ENCODE measurements around the gene UQCR11.

DNA sequence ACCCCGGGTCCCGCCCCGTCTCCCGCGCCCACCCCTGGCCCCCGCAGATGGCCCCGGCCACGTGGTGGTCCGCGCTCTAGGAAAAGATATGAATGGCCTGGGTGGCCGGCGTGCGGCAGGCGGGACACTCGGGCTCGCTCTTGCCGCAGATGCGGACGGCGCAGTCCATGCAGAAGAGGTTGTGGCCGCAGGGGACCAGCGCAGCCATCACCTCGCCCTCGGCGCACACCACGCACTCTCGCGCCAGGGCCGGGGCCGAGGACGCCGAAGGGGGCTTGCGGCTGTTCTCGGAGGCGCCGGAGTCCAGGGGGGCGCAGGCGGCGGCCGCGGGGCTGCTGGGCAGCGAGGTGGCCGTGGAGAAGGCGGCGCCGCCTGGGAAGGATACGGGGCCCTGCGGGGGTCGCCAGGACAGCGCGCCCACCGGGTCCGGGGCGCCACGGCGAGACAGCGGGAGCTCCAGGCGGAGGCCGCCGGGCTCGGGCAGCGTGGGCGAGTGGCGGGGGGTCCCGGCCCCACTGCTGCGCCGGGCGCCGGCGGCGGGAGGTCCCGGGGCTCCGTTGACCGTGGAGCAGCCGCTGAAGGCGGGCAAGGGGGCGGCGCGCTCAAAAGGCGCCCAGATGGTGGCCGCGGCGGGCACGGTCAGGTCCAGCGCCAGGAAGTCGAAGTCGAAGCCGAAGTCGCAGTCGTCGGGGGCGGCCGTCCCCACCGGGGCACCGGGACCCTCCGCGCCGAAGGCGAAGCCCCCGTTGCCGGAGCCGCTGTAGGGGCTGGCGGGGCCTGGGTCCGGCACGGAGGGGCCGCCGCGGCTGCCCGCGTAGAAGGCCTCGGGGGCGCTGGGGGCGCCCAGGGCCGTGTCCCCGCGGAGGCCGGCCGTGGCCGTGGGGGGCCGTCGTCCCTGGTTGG lies 49.5 kb downstream of the UQCR11 start:
- TF ChIP-seq, protein P1, sequence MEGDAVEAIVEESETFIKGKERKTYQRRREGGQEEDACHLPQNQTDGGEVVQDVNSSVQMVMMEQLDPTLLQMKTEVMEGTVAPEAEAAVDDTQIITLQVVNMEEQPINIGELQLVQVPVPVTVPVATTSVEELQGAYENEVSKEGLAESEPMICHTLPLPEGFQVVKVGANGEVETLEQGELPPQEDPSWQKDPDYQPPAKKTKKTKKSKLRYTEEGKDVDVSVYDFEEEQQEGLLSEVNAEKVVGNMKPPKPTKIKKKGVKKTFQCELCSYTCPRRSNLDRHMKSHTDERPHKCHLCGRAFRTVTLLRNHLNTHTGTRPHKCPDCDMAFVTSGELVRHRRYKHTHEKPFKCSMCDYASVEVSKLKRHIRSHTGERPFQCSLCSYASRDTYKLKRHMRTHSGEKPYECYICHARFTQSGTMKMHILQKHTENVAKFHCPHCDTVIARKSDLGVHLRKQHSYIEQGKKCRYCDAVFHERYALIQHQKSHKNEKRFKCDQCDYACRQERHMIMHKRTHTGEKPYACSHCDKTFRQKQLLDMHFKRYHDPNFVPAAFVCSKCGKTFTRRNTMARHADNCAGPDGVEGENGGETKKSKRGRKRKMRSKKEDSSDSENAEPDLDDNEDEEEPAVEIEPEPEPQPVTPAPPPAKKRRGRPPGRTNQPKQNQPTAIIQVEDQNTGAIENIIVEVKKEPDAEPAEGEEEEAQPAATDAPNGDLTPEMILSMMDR (IDR thresholded peaks at IDR 0.05; ENCODE audit: low read length), result no peak
- no peak for TF ChIP-seq EZH2 (optimal IDR thresholded peaks at IDR 0.05; ENCODE audit: low read depth, low read length)

Measured in MM.1S (cell line).